Fibroblast of lung (primary cell): ENCODE measurements around the gene MT1X.

Experiments used
- CTCF ChIP-seq, 2 donors: IDR thresholded peaks in 1 of 2; conservative IDR thresholded peaks in 1 of 2; 1 replicate in 1 of 2; 2 replicates in 1 of 2; pipeline ENCODE4 v1.5.1; 2011 to 2012; ENCODE audit warnings: low read length in 2 of 2, control low read depth in 1 of 2, inconsistent platforms in 1 of 2, low read depth in 1 of 2, mild to moderate bottlenecking in 1 of 2
- EZH2 ChIP-seq: IDR thresholded peaks from 2 replicates; pipeline ENCODE4 v1.5.1; 2012; ENCODE audit warnings: low read length, control low read depth, mild to moderate bottlenecking; ENCODE audit errors: missing control alignments

GRCh38 chr16:56710181-56710737 lies 28.0 kb downstream of the MT1X start:
- TF ChIP-seq CTCF (conservative IDR thresholded peaks at IDR 0.05 in 1 of 2, IDR thresholded peaks at IDR 0.05 in 1 of 2; ENCODE audit: low read depth in 1 of 2, low read length in 2 of 2) (no peak), EZH2 (no peak)
